Stomach (tissue), 9 donors: Measurements from ENCODE around the gene DNM1. TPM values are rescaled to one million over a fixed set of nuclear protein-coding genes. Genes with fewer than 3 reads are reported as not detected.

Experiments used
- DNase-seq, 2 donors: peaks; one replicate each; pipeline versions ENCODE4 v3.0.0 to v3.0.0-alpha.2; 2013 to 2019
- H3K27ac ChIP-seq, 5 donors: fragments of 200-600 bp in 4 of 5; sonication (generic) in 4 of 5; one replicate each; pipeline ENCODE4 v1.5.1; 2013 to 2019; ENCODE audit warnings: mild to moderate bottlenecking in 1 of 5, moderate library complexity in 1 of 5
- H3K27me3 ChIP-seq, 3 donors: fragments of 200-600 bp; sonication (generic); one replicate each; pipeline ENCODE4 v1.5.1; 2017 to 2019; ENCODE audit warnings: mixed run types in 1 of 3
- H3K36me3 ChIP-seq, 4 donors: fragments of 200-600 bp; sonication (generic); 1 replicate in 3 of 4; 2 replicates in 1 of 4; pipeline ENCODE4 v1.5.1; 2016 to 2019
- H3K4me1 ChIP-seq, 4 donors: fragments of 200-600 bp; sonication (generic); one replicate each; pipeline ENCODE4 v1.5.1; 2016 to 2019
- H3K4me3 ChIP-seq, 4 donors: fragments of 200-600 bp; sonication (generic) in 3 of 4; one replicate each; pipeline ENCODE4 v1.5.1; 2016 to 2019; ENCODE audit warnings: mild to moderate bottlenecking in 1 of 4
- H3K9me3 ChIP-seq, 4 donors: fragments of 200-600 bp; sonication (generic); one replicate each; pipeline ENCODE4 v1.5.1; 2016 to 2019
- CTCF ChIP-seq, 7 experiments: fragments of 450-650 bp in 4 of 7; fragments of 200-600 bp in 3 of 7; sonication (generic) in 3 of 7; IDR thresholded peaks; one replicate each; pipeline ENCODE4 v1.5.1; 2016 to 2019; ENCODE audit warnings: antibody characterized with exemption in 7 of 7, control low read depth in 2 of 7, mild to moderate bottlenecking in 1 of 7
- EP300 ChIP-seq: sonication (generic); formaldehyde crosslinking; IDR thresholded peaks from one replicate; pipeline ENCODE4 v1.6.1; 2017; ENCODE audit warnings: antibody characterized with exemption
- POLR2A ChIP-seq, 4 donors: fragments of 450-650 bp; IDR thresholded peaks; one replicate each; pipeline ENCODE4 v1.6.1; 2016; ENCODE audit warnings: antibody characterized with exemption in 4 of 4, control low read depth in 2 of 4, mild to moderate bottlenecking in 1 of 4, moderate library complexity in 1 of 4
- POLR2AphosphoS5 ChIP-seq, 3 donors: sonication (generic); formaldehyde crosslinking; IDR thresholded peaks; one replicate each; pipeline ENCODE4 v1.6.1; 2016; ENCODE audit warnings: antibody characterized with exemption in 3 of 3
- WGBS, 5 donors: extraction: QIAGEN DNeasy Blood & Tissue Kit in 3 of 5; methylation state at CpG; one replicate each; pipeline versions ENCODE4 v1.1.5 to v1.1.7; 2013 to 2018; 5-methylcytosine and 5-hydroxymethylcytosine counted together
- intact Hi-C: fragments of 100-400 bp; cut with DNase I; formaldehyde crosslinking; loops from one replicate; pipeline ENCODE4 v1.15.1; 2023; ENCODE audit warnings: low total_unique reads
- polyA plus RNA-seq, 3 donors: library from polyadenylated mRNA; stranded (reverse); fragments of 200-250 nt; gene quantifications; one replicate each; pipeline ENCODE4 v1.2.3, GENCODE V29; 2013
- total RNA-seq, 5 donors: library from RNA; depleted of rRNA; stranded (reverse); fragments of >200 nt; gene quantifications; one replicate each; pipeline versions ENCODE4 v1.1.0 to v1.2.3, GENCODE V29; 2014 to 2016
- donor health status: healthy with polysubstance abuse.
- donor health status: Bipolar disorder and iron deficiency.
- donor health status: healthy.

The DNM1 gene
- total and polyA plus RNA-seq, 8 donors, result 2.3 to 60.8 (median 20.8) TPM

- peaks cover 0 to 5% (median 0%) of the 10 kb centered on the region in 4 donors for H3K36me3 ChIP-seq
- H3K27ac ChIP-seq, result peak overlapping the region; percentile 34 to 75 (median 67)
- no peaks in the 10 kb centered on the region for H3K9me3 ChIP-seq
- WGBS, 5 donors, result 42 to 67% (median 55%) methylated on average over 10 to 13 of the region's 13 CpGs
- intact Hi-C loops, result no loop called here
- peak in 1 of 2 donors; percentile 46 for DNase-seq
- H3K27me3 ChIP-seq, result peaks cover 0 to 31% (median 10%) of the 10 kb centered on the region in 3 donors
- H3K4me3 ChIP-seq, result peak overlapping the region; percentile 22 to 30 (median 29)
- H3K4me1 ChIP-seq, result peaks cover 6 to 23% (median 18%) of the 10 kb centered on the region in 4 donors
- TF ChIP-seq POLR2A (IDR thresholded peaks at IDR 0.05) (no peak), POLR2AphosphoS5 (IDR thresholded peaks at IDR 0.05) (no peak), CTCF (IDR thresholded peaks at IDR 0.05) (no peak), EP300 (no peak)
Measured at GRCh38 chr9:128244091-128244836, 41.1 kb downstream of the DNM1 start.

GRCh38 chr9:128244837-128245231 is 41.7 kb downstream of the DNM1 start:
- peak in 1 of 3 donors; percentile 28 for TF ChIP-seq POLR2AphosphoS5 (IDR thresholded peaks at IDR 0.05)
- no peak for TF ChIP-seq CTCF (IDR thresholded peaks at IDR 0.05)
- no peak for TF ChIP-seq POLR2A (IDR thresholded peaks at IDR 0.05)
- TF ChIP-seq EP300, result no peak
- Histone ChIP-seq H3K27me3 (peaks cover 0 to 31% (median 10%) of the 10 kb centered on the region in 3 donors), H3K36me3 (peaks cover 0 to 1% (median 0%) of the 10 kb centered on the region in 4 donors), H3K27ac (peak overlapping the region; percentile 34 to 75 (median 67)), H3K9me3 (no peaks in the 10 kb centered on the region), H3K4me1 (peaks cover 6 to 24% (median 21%) of the 10 kb centered on the region in 4 donors), H3K4me3 (peak overlapping the region; percentile 22 to 30 (median 29))
- 7 to 22% (median 12%) methylated on average over 3 to 18 of the region's 18 CpGs for whole genome bisulfite sequencing, 5 donors
- peak; percentile 49 to 95 for DNase-seq
- intact Hi-C loops, result no loop called here

- WGBS, 5 donors, result 42 to 58% (median 46%) methylated on average over 4 to 13 of the region's 13 CpGs
- Histone ChIP-seq H3K36me3 (no peaks in the 10 kb centered on the region), H3K4me3 (peak overlapping the region in 1 of 4 donors; percentile 29), H3K27me3 (peaks cover 0 to 38% (median 10%) of the 10 kb centered on the region in 3 donors), H3K27ac (peak overlapping the region in 4 of 5 donors; percentile 43 to 75 (median 70)), H3K4me1 (peaks cover 7 to 32% (median 28%) of the 10 kb centered on the region in 4 donors), H3K9me3 (no peaks in the 10 kb centered on the region)
- DNase-seq, result peak in 1 of 2 donors; percentile 89
- no peak for TF ChIP-seq POLR2A (IDR thresholded peaks at IDR 0.05)
- no peak for TF ChIP-seq EP300
- no peak for TF ChIP-seq POLR2AphosphoS5 (IDR thresholded peaks at IDR 0.05)
- TF ChIP-seq CTCF (IDR thresholded peaks at IDR 0.05), result no peak
- intact Hi-C loops, result no loop called here
Measured at GRCh38 chr9:128245421-128246151, 42.4 kb downstream of the DNM1 start.

- Histone ChIP-seq H3K4me1 (peaks cover 16 to 41% (median 37%) of the 10 kb centered on the region in 4 donors), H3K27ac (peak overlapping the region in 3 of 5 donors; percentile 67 to 75 (median 73)), H3K4me3 (no peak overlapping the region), H3K36me3 (no peaks in the 10 kb centered on the region), H3K9me3 (no peaks in the 10 kb centered on the region), H3K27me3 (peaks cover 0 to 47% (median 10%) of the 10 kb centered on the region in 3 donors)
- TF ChIP-seq CTCF (IDR thresholded peaks at IDR 0.05) (no peak), POLR2AphosphoS5 (IDR thresholded peaks at IDR 0.05) (no peak), EP300 (no peak), POLR2A (IDR thresholded peaks at IDR 0.05) (no peak)
- 48 to 79% (median 70%) methylated on average over 2 of the region's 2 CpGs for WGBS, 5 donors
- DNase-seq, result no peak
- intact Hi-C loops, result no loop called here
Measured at GRCh38 chr9:128246471-128246870, 43.3 kb downstream of the DNM1 start.
